NT2/D1 (cell line): ENCODE measurements around the gene TEX19.

Source experiments
- SUZ12 ChIP-seq: IDR thresholded peaks from 2 replicates; pipeline ENCODE4 v1.6.1; 2011; ENCODE audit not compliant: insufficient read length, insufficient read depth; ENCODE audit errors: extremely low read depth
- YY1 ChIP-seq: IDR thresholded peaks from 2 replicates; pipeline ENCODE4 v1.6.1; 2011; ENCODE audit not compliant: insufficient read length, insufficient read depth
- ZNF274 ChIP-seq: IDR thresholded peaks from 2 replicates; pipeline ENCODE4 v1.6.1; 2011; ENCODE audit warnings: mild to moderate bottlenecking, low read depth, low read length

DNA sequence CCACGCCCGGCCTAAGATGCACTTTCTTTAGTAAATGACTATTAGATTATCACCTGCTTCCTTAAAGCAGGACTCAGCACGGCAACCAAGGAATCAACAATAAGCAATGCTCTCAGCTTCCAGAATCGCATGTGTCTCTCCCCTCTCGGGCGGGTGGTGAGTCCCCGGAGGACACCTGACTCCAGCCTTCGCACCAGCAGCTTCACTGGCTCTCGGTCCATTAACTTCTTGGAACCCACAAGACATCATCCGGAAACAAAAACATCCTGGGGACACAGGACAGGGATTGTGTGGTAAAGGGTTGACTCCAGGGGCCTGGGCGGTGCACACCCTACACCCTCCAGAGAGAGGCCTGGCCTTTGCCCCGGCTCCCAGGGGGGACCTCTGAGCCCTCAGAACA lies 35.2 kb downstream of the TEX19 start:
- TF ChIP-seq ZNF274 (no peak), YY1 (no peak), SUZ12 (no peak)
